ENCODE data around the gene BMPR1A. TPM values are rescaled to one million over a fixed set of nuclear protein-coding genes. Genes with fewer than 3 reads are reported as not detected.

Gene BMPR1A
- total RNA-seq, 2 experiments from 2014 or later: 0.47 to 1.1 TPM

DNA sequence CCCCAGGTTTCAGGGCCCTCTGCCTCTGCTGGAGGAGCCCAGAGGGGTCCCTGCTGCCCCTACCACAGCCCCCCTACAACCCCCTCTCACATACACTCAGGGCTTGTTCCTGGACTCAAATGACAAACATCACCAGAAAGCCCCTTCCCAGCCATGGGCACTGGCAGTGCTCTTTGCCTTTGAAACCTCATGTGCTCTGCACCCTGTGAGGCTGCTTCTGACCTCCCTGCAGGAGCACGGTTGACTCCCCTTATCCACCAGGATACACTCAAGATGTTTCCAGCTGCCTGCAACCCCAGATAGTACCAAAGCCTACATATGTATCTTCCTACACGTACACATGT is 208.4 kb downstream of the BMPR1A start:
- Histone ChIP-seq H3K36me3 (ENCODE audit: insufficient read depth, low read length) (no peaks in the 10 kb centered on the region), H3K79me2 (ENCODE audit: insufficient read depth, low read depth, low read length) (no peaks in the 10 kb centered on the region), H3K4me2 (ENCODE audit: low read length) (no peak overlapping the region), H3K27ac (ENCODE audit: low read depth, low read length, poor library complexity, severe bottlenecking) (no peak overlapping the region), H4K20me1 (ENCODE audit: insufficient read depth, low read length) (no peaks in the 10 kb centered on the region), H3K9me2 (ENCODE audit: insufficient read depth, low read length) (no peaks in the 10 kb centered on the region), H2AFZ (ENCODE audit: low read length) (no peak overlapping the region), H3K4me1 (ENCODE audit: insufficient read depth, low read length, poor library complexity, severe bottlenecking) (no peaks in the 10 kb centered on the region), H3K4me3 (ENCODE audit: low read depth, low read length, poor library complexity, severe bottlenecking) (no peak overlapping the region), H3K9me3 (ENCODE audit: low read length) (no peaks in the 10 kb centered on the region)
- no TSS peak for BruUV-seq (replicated peaks)
- ChIA-PET POLR2A (no interaction called here), CTCF (ENCODE audit: unreplicated experiment) (no interaction called here)
- no peak for TF ChIP-seq EZH2phosphoT487 (IDR thresholded peaks at IDR 0.05; ENCODE audit: borderline replicate concordance, low read depth, low read length)
- TF ChIP-seq, protein P1, sequence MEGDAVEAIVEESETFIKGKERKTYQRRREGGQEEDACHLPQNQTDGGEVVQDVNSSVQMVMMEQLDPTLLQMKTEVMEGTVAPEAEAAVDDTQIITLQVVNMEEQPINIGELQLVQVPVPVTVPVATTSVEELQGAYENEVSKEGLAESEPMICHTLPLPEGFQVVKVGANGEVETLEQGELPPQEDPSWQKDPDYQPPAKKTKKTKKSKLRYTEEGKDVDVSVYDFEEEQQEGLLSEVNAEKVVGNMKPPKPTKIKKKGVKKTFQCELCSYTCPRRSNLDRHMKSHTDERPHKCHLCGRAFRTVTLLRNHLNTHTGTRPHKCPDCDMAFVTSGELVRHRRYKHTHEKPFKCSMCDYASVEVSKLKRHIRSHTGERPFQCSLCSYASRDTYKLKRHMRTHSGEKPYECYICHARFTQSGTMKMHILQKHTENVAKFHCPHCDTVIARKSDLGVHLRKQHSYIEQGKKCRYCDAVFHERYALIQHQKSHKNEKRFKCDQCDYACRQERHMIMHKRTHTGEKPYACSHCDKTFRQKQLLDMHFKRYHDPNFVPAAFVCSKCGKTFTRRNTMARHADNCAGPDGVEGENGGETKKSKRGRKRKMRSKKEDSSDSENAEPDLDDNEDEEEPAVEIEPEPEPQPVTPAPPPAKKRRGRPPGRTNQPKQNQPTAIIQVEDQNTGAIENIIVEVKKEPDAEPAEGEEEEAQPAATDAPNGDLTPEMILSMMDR (conservative IDR thresholded peaks at IDR 0.05; ENCODE audit: low read length): no peak
- DNase-seq (ENCODE audit: low spot score): no peak
- intact Hi-C loops (cut with micrococcal nuclease; ENCODE audit: unreplicated experiment): loop anchor here (10.0 kb wide), 1 partner anchor 250 kb away; no protein-coding TSS in a partner anchor

DNA sequence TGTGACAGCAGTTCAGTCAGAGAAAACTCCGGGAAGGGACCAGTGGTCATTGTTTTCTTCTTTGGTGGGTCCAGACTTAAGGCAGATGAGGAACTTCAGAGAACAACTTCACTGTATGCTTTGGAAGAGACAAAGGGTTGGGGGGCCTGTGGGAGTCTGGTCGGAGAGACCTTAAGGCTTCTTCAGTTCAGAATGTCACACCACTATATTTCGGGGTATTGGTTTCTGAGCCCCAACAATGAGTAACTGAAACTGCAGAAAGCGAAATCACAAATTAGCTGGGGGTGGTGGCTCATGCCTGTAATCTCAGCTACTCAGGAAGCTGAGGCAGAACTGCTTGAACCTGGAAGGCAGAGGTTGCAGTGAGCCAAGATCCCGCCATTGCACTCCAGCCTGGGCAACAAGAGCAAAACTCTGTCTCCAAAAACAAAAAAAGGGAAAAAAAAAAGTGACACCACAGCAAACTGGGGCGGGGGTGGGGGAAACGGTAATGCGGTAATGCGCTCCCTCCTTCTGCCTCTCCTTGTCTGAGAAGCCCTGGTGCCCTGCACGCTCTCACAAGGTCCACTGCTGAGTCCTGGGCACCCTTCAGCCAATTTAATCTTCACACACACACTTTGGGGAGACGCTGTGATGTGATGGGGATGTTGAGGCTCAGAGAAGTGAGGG is 209.7 kb downstream of the BMPR1A start:
- Histone ChIP-seq H3K79me2 (ENCODE audit: insufficient read depth, low read depth, low read length) (no peaks in the 10 kb centered on the region), H3K4me1 (ENCODE audit: insufficient read depth, low read length, poor library complexity, severe bottlenecking) (no peaks in the 10 kb centered on the region), H3K4me2 (ENCODE audit: low read length) (no peak overlapping the region), H3K9me2 (ENCODE audit: insufficient read depth, low read length) (no peaks in the 10 kb centered on the region), H3K36me3 (ENCODE audit: insufficient read depth, low read length) (no peaks in the 10 kb centered on the region), H2AFZ (ENCODE audit: low read length) (no peak overlapping the region), H3K4me3 (ENCODE audit: low read depth, low read length, poor library complexity, severe bottlenecking) (no peak overlapping the region), H4K20me1 (ENCODE audit: insufficient read depth, low read length) (no peaks in the 10 kb centered on the region), H3K27ac (ENCODE audit: low read depth, low read length, poor library complexity, severe bottlenecking) (no peak overlapping the region), H3K9me3 (ENCODE audit: low read length) (no peaks in the 10 kb centered on the region)
- POLR2A ChIA-PET: no interaction called here
- CTCF ChIA-PET (ENCODE audit: unreplicated experiment): no interaction called here
- no peak for DNase-seq (ENCODE audit: low spot score)
- BruUV-seq (replicated peaks): no TSS peak
- intact Hi-C loops (cut with micrococcal nuclease; ENCODE audit: unreplicated experiment): loop anchor here (10.0 kb wide), 1 partner anchor 251 kb away; no protein-coding TSS in a partner anchor
- TF ChIP-seq EZH2phosphoT487 (IDR thresholded peaks at IDR 0.05; ENCODE audit: borderline replicate concordance, low read depth, low read length): no peak
- TF ChIP-seq, protein P1 (conservative IDR thresholded peaks at IDR 0.05; ENCODE audit: low read length): no peak

DNA sequence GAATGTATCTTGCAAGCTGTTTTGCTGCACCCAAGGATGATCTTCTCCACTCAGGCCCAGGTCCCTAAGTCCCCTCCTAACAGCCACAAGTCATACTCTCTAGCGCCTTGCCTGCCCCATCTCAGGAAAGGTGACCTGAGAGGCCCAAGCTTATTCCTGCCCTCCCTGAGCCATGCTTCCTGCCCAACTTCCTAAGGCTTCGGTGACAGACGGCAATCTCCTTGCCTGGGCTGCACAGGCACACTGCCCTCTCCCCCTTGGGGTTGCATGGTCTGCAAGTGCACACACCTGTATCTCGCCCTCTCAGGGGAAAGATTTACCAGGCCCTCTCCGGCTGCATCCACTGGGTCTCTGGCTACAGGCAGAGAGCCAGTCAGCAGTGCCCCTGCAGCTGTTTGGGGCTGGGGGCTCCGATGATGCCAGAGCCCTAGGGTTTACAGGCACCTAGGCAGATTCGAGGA is 211.1 kb downstream of the BMPR1A start:
- H3K9me2 ChIP-seq (ENCODE audit: insufficient read depth, low read length): no peaks in the 10 kb centered on the region
- BruUV-seq (replicated peaks): no TSS peak
- ChIA-PET CTCF (ENCODE audit: unreplicated experiment) (no interaction called here), POLR2A (no interaction called here)
- H4K20me1 ChIP-seq (ENCODE audit: insufficient read depth, low read length): no peaks in the 10 kb centered on the region
- no peaks in the 10 kb centered on the region for H3K9me3 ChIP-seq (ENCODE audit: low read length)
- H3K4me1 ChIP-seq (ENCODE audit: insufficient read depth, low read length, poor library complexity, severe bottlenecking): no peaks in the 10 kb centered on the region
- no peak overlapping the region for H3K27ac ChIP-seq (ENCODE audit: low read depth, low read length, poor library complexity, severe bottlenecking)
- no peak overlapping the region for H3K4me3 ChIP-seq (ENCODE audit: low read depth, low read length, poor library complexity, severe bottlenecking)
- no peaks in the 10 kb centered on the region for H3K36me3 ChIP-seq (ENCODE audit: insufficient read depth, low read length)
- H2AFZ ChIP-seq (ENCODE audit: low read length): no peak overlapping the region
- no peak for DNase-seq (ENCODE audit: low spot score)
- H3K4me2 ChIP-seq (ENCODE audit: low read length): no peak overlapping the region
- intact Hi-C loops (cut with micrococcal nuclease; ENCODE audit: unreplicated experiment): loop anchor here (10.0 kb wide), 1 partner anchor 253 kb away; no protein-coding TSS in a partner anchor
- H3K79me2 ChIP-seq (ENCODE audit: insufficient read depth, low read depth, low read length): no peaks in the 10 kb centered on the region
- TF ChIP-seq EZH2phosphoT487 (IDR thresholded peaks at IDR 0.05; ENCODE audit: borderline replicate concordance, low read depth, low read length): no peak
- TF ChIP-seq, protein P1 (conservative IDR thresholded peaks at IDR 0.05; ENCODE audit: low read length): no peak

Measured in OCI-LY7 (cell line).